Measurements from ENCODE around the gene CEP63. TPM values are rescaled to one million over a fixed set of nuclear protein-coding genes. Genes with fewer than 3 reads are reported as not detected.

The CEP63 gene
- total RNA-seq (2013) = 29.3 TPM
- polyA plus RNA-seq (10 to 100 TPM; 11.1 to 18.8 (median 17.2) TPM), polyA minus RNA-seq (20.6 and 36.4 TPM in 2 replicates), total RNA-seq (3.6 to 22.5 (median 16.8) reads per million in 11 experiments)

GRCh38 chr3:134485718-134486576 is at the start of gene CEP63, which contains the start of gene ANAPC13:
CEP63 (plus strand) TSS chr3:134486057; CDS start chr3:134495321, 9,264 bp downstream.
ANAPC13 (minus strand) TSS chr3:134485985; CDS start chr3:134482904, 3,081 bp downstream.
- H3K4me3 Mint-ChIP-seq = peak within 1 kb of the TSS; percentile 96
- under 1% methylated on average over 68 of the region's 81 CpGs for WGBS (ENCODE audit: insufficient coverage)
- peak; percentile 91 to 98 (median 97) for DNase-seq
- peaks cover 71% of the 10 kb centered on the region for H3K79me2 ChIP-seq (ENCODE audit: insufficient read depth, low read length)
- peak within 1 kb of the TSS; percentile 96 to 100 (median 99) for H3K27ac Mint-ChIP-seq
- H3K4me1 Mint-ChIP-seq = peaks cover 47% of the 10 kb centered on the region
- peak within 1 kb of the TSS; percentile 96 for H3K9ac ChIP-seq (ENCODE audit: insufficient read depth, low read length, poor library complexity, severe bottlenecking)
- H3K9me3 Mint-ChIP-seq = no peaks in the 10 kb centered on the region
- no peaks in the 10 kb centered on the region for H3K9me3 ChIP-seq (replicated peaks in 1 of 2; ENCODE audit: control insufficient read depth in 1 of 2, insufficient read depth in 1 of 2, low read length in 2 of 2)
- H3K27ac ChIP-seq (ENCODE audit: low read depth in 1 of 2, low read length in 2 of 2) = peak within 1 kb of the TSS; percentile 96 to 99
- peak within 1 kb of the TSS; percentile 86 for H2AFZ ChIP-seq (ENCODE audit: insufficient read depth, low read depth, low read length, poor library complexity, severe bottlenecking)
- H3K4me2 ChIP-seq (replicated peaks; ENCODE audit: extremely low read depth, low read length, poor library complexity, severe bottlenecking) = peak within 1 kb of the TSS; percentile 87
- peaks cover 41 to 48% of the 10 kb centered on the region in 2 donors for H3K4me1 ChIP-seq (ENCODE audit: control insufficient read depth in 1 of 2, insufficient read depth in 2 of 2, low read length in 2 of 2)
- H3K36me3 ChIP-seq (replicated peaks in 1 of 2; ENCODE audit: control insufficient read depth in 1 of 2, insufficient read depth in 2 of 2, low read length in 2 of 2) = peaks cover 15 to 17% of the 10 kb centered on the region in 2 donors
- intact Hi-C loops (cut with micrococcal nuclease) = loop anchor here (2.0 to 10.0 kb wide), 3 partner anchors 57 to 681 kb away; partner anchors contain the start of gene SRPRB (in 1 of the 2)
- peaks cover 17 to 23% of the 10 kb centered on the region in 2 donors for H3K36me3 Mint-ChIP-seq
- no peaks in the 10 kb centered on the region for H3K27me3 ChIP-seq (ENCODE audit: control insufficient read depth in 2 of 2, insufficient read depth in 2 of 2, low read length in 2 of 2)
- peaks cover 0 to 3% (median 0%) of the 10 kb centered on the region in 3 donors for H3K27me3 Mint-ChIP-seq (ENCODE audit: low read depth in 3 of 3)
- H4K20me1 ChIP-seq (ENCODE audit: insufficient read depth, low read length) = no peaks in the 10 kb centered on the region
- TF ChIP-seq CTCF (IDR thresholded peaks at IDR 0.05) = no peak
- H3K4me3 ChIP-seq (replicated peaks in 1 of 3; ENCODE audit: low read depth in 2 of 3, low read length in 3 of 3) = peak within 1 kb of the TSS; percentile 85 to 95 (median 94)

GRCh38 chr3:134437211-134437752 is 48.6 kb upstream of the CEP63 start:
- H3K79me2 ChIP-seq (ENCODE audit: insufficient read depth, low read length) = no peaks in the 10 kb centered on the region
- H3K27me3 ChIP-seq (ENCODE audit: control insufficient read depth in 2 of 2, insufficient read depth in 2 of 2, low read length in 2 of 2) = peaks cover 2 to 6% of the 10 kb centered on the region in 2 donors
- Mint-ChIP-seq H3K9me3 (peaks cover 0 to 2% (median 0%) of the 10 kb centered on the region in 7 donors), H3K27me3 (ENCODE audit: low read depth in 3 of 3) (peaks cover 0 to 19% (median 13%) of the 10 kb centered on the region in 3 donors), H3K4me1 (no peaks in the 10 kb centered on the region), H3K27ac (no peak overlapping the region), H3K4me3 (no peak overlapping the region), H3K36me3 (no peaks in the 10 kb centered on the region)
- no peak overlapping the region for H2AFZ ChIP-seq (ENCODE audit: insufficient read depth, low read depth, low read length, poor library complexity, severe bottlenecking)
- no peak overlapping the region for H3K27ac ChIP-seq (ENCODE audit: low read depth in 1 of 2, low read length in 2 of 2)
- H4K20me1 ChIP-seq (ENCODE audit: insufficient read depth, low read length) = no peaks in the 10 kb centered on the region
- no peak overlapping the region for H3K4me3 ChIP-seq (replicated peaks in 1 of 3; ENCODE audit: low read depth in 2 of 3, low read length in 3 of 3)
- intact Hi-C loops (cut with micrococcal nuclease) = no loop called here
- no peak overlapping the region for H3K9ac ChIP-seq (ENCODE audit: insufficient read depth, low read length, poor library complexity, severe bottlenecking)
- no peaks in the 10 kb centered on the region for H3K4me1 ChIP-seq (ENCODE audit: control insufficient read depth in 1 of 2, insufficient read depth in 2 of 2, low read length in 2 of 2)
- TF ChIP-seq CTCF (IDR thresholded peaks at IDR 0.05) = no peak
- H3K36me3 ChIP-seq (replicated peaks in 1 of 2; ENCODE audit: control insufficient read depth in 1 of 2, insufficient read depth in 2 of 2, low read length in 2 of 2) = no peaks in the 10 kb centered on the region
- no peaks in the 10 kb centered on the region for H3K9me3 ChIP-seq (replicated peaks in 1 of 2; ENCODE audit: control insufficient read depth in 1 of 2, insufficient read depth in 1 of 2, low read length in 2 of 2)
- H3K4me2 ChIP-seq (replicated peaks; ENCODE audit: extremely low read depth, low read length, poor library complexity, severe bottlenecking) = no peak overlapping the region
- DNase-seq = no peak
- WGBS (ENCODE audit: insufficient coverage) = 91% methylated on average over 3 of the region's 3 CpGs
